Measurements from ENCODE around the gene TTLL5. TPM values are rescaled to one million over a fixed set of nuclear protein-coding genes. Genes with fewer than 3 reads are reported as not detected.

TTLL5 gene
- polyA plus RNA-seq, 3 donors = 4.2 to 7.2 (median 4.7) TPM

- H3K79me2 ChIP-seq (ENCODE audit: insufficient read depth, low read length) = no peaks in the 10 kb centered on the region
- H3K4me2 ChIP-seq (replicated peaks; ENCODE audit: extremely low read depth, low read length, poor library complexity, severe bottlenecking) = no peak overlapping the region
- H4K20me1 ChIP-seq (ENCODE audit: insufficient read depth, low read length) = no peaks in the 10 kb centered on the region
- H3K9me3 Mint-ChIP-seq = no peaks in the 10 kb centered on the region
- no peak overlapping the region for H3K9ac ChIP-seq (ENCODE audit: insufficient read depth, low read length, poor library complexity, severe bottlenecking)
- H3K27me3 ChIP-seq (ENCODE audit: control insufficient read depth in 2 of 2, insufficient read depth in 2 of 2, low read length in 2 of 2) = no peaks in the 10 kb centered on the region
- H3K4me1 Mint-ChIP-seq = no peaks in the 10 kb centered on the region
- intact Hi-C loops (cut with micrococcal nuclease) = no loop called here
- no peak overlapping the region for H2AFZ ChIP-seq (ENCODE audit: insufficient read depth, low read depth, low read length, poor library complexity, severe bottlenecking)
- no peak overlapping the region for H3K4me3 Mint-ChIP-seq
- no peaks in the 10 kb centered on the region for H3K27me3 Mint-ChIP-seq (ENCODE audit: low read depth in 3 of 3)
- peaks cover 37 to 42% of the 10 kb centered on the region in 2 donors for H3K36me3 Mint-ChIP-seq
- no peak for DNase-seq
- no peak overlapping the region for H3K27ac ChIP-seq (ENCODE audit: low read depth in 1 of 2, low read length in 2 of 2)
- no peaks in the 10 kb centered on the region for H3K9me3 ChIP-seq (replicated peaks in 1 of 2; ENCODE audit: control insufficient read depth in 1 of 2, insufficient read depth in 1 of 2, low read length in 2 of 2)
- H3K27ac Mint-ChIP-seq = no peak overlapping the region
- WGBS (ENCODE audit: insufficient coverage) = no CpG with 5 or more reads among the region's 4 CpGs
- no peaks in the 10 kb centered on the region for H3K4me1 ChIP-seq (ENCODE audit: control insufficient read depth in 1 of 2, insufficient read depth in 2 of 2, low read length in 2 of 2)
- no peak overlapping the region for H3K4me3 ChIP-seq (replicated peaks in 1 of 3; ENCODE audit: low read depth in 2 of 3, low read length in 3 of 3)
- no peak for TF ChIP-seq CTCF (IDR thresholded peaks at IDR 0.05)
- H3K36me3 ChIP-seq (replicated peaks in 1 of 2; ENCODE audit: control insufficient read depth in 1 of 2, insufficient read depth in 2 of 2, low read length in 2 of 2) = peaks cover 0 to 16% of the 10 kb centered on the region in 2 donors
These were observed 151.6 kb downstream of the TTLL5 start for GRCh38 chr14:75812622-75813021.

GRCh38 chr14:75820761-75821160 is 159.7 kb downstream of the TTLL5 start:
- peaks cover 3 to 6% of the 10 kb centered on the region in 2 donors for H3K4me1 ChIP-seq (ENCODE audit: control insufficient read depth in 1 of 2, insufficient read depth in 2 of 2, low read length in 2 of 2)
- no peaks in the 10 kb centered on the region for H3K9me3 Mint-ChIP-seq
- no peak for DNase-seq
- no peaks in the 10 kb centered on the region for H3K9me3 ChIP-seq (replicated peaks in 1 of 2; ENCODE audit: control insufficient read depth in 1 of 2, insufficient read depth in 1 of 2, low read length in 2 of 2)
- H3K4me3 Mint-ChIP-seq = no peak overlapping the region
- H3K27me3 Mint-ChIP-seq (ENCODE audit: low read depth in 3 of 3) = peaks cover 0 to 5% (median 0%) of the 10 kb centered on the region in 3 donors
- H3K36me3 Mint-ChIP-seq = peaks cover 44 to 52% of the 10 kb centered on the region in 2 donors
- no peak overlapping the region for H3K4me2 ChIP-seq (replicated peaks; ENCODE audit: extremely low read depth, low read length, poor library complexity, severe bottlenecking)
- no peak for TF ChIP-seq CTCF (IDR thresholded peaks at IDR 0.05)
- H3K9ac ChIP-seq (ENCODE audit: insufficient read depth, low read length, poor library complexity, severe bottlenecking) = no peak overlapping the region
- no peaks in the 10 kb centered on the region for H3K27me3 ChIP-seq (ENCODE audit: control insufficient read depth in 2 of 2, insufficient read depth in 2 of 2, low read length in 2 of 2)
- intact Hi-C loops (cut with micrococcal nuclease) = no loop called here
- H3K4me3 ChIP-seq (replicated peaks in 1 of 3; ENCODE audit: low read depth in 2 of 3, low read length in 3 of 3) = no peak overlapping the region
- peaks cover 12% of the 10 kb centered on the region for H3K4me1 Mint-ChIP-seq
- H4K20me1 ChIP-seq (ENCODE audit: insufficient read depth, low read length) = no peaks in the 10 kb centered on the region
- H3K79me2 ChIP-seq (ENCODE audit: insufficient read depth, low read length) = no peaks in the 10 kb centered on the region
- H2AFZ ChIP-seq (ENCODE audit: insufficient read depth, low read depth, low read length, poor library complexity, severe bottlenecking) = no peak overlapping the region
- no peak overlapping the region for H3K27ac Mint-ChIP-seq
- no peak overlapping the region for H3K27ac ChIP-seq (ENCODE audit: low read depth in 1 of 2, low read length in 2 of 2)
- H3K36me3 ChIP-seq (replicated peaks in 1 of 2; ENCODE audit: control insufficient read depth in 1 of 2, insufficient read depth in 2 of 2, low read length in 2 of 2) = peaks cover 3 to 9% of the 10 kb centered on the region in 2 donors
- WGBS (ENCODE audit: insufficient coverage) = no CpG with 5 or more reads among the region's 4 CpGs

Measured in CD14-positive monocyte (primary cell).